Measurements from ENCODE around the gene ADAMTS14.

GRCh38 chr10:70762441-70763175 is 90.3 kb downstream of the ADAMTS14 start:
- TF ChIP-seq POLR2A (IDR thresholded peaks at IDR 0.05) (no peak), POLR2AphosphoS5 (IDR thresholded peaks at IDR 0.05) (no peak), CTCF (IDR thresholded peaks at IDR 0.05) (no peak), EP300 (IDR thresholded peaks at IDR 0.05) (no peak)
